ENCODE results near the gene ZBTB5.
"Not testable (repeated sequence)": the region's sequence is repeated elsewhere in the genome, so short reads cannot be mapped to it uniquely, and the experiment has no call there.

ZBTB5 gene

GRCh38 chr9:37404590-37404989 is 60.7 kb downstream of the ZBTB5 start:
- no peak for DNase-seq

- DNase-seq, result no peak
Measured at GRCh38 chr9:37399336-37399735, 65.9 kb downstream of the ZBTB5 start.

GRCh38 chr9:37398464-37399025 is 66.7 kb downstream of the ZBTB5 start:
- DNase-seq, result no peak

- DNase-seq, result not testable (repeated sequence)
Measured at GRCh38 chr9:37397948-37398347, 67.3 kb downstream of the ZBTB5 start.

GRCh38 chr9:37395663-37396062 is 69.6 kb downstream of the ZBTB5 start:
- no peak for DNase-seq

- no peak for DNase-seq
Measured at GRCh38 chr9:37395229-37395628, 70.0 kb downstream of the ZBTB5 start.

- DNase-seq, result no peak
Measured at GRCh38 chr9:37392272-37392671, 73.0 kb downstream of the ZBTB5 start.

GRCh38 chr9:37390759-37391158 is 74.5 kb downstream of the ZBTB5 start:
- DNase-seq, result no peak

Measured in effector CD4-positive, alpha-beta T cell (primary cell).